HG03439 (cell line): ENCODE measurements around the gene SLC6A16.

ENCODE experiments used
- ATAC-seq: cut with Tn5 transposase; IDR thresholded peaks from one replicate; pipeline ENCODE4 v1.9.1; 2021; ENCODE audit warnings: mild to moderate bottlenecking, moderate library complexity; ENCODE audit not compliant: unreplicated experiment

Gene SLC6A16

GRCh38 chr19:49347191-49347590, 22.2 kb upstream of the SLC6A16 start:
- no peak for ATAC-seq

- ATAC-seq = no peak
These were observed 19.8 kb upstream of the SLC6A16 start for GRCh38 chr19:49344505-49345423.

GRCh38 chr19:49343123-49343522, 18.1 kb upstream of the SLC6A16 start:
- no peak for ATAC-seq

- no peak for ATAC-seq
These were observed 17.3 kb upstream of the SLC6A16 start for GRCh38 chr19:49342291-49342721.

GRCh38 chr19:49340865-49341718, 16.1 kb upstream of the SLC6A16 start:
- ATAC-seq = no peak

GRCh38 chr19:49340069-49340864, 15.3 kb upstream of the SLC6A16 start:
- peak; percentile 57 for ATAC-seq

- no peak for ATAC-seq
These were observed 14.5 kb upstream of the SLC6A16 start for GRCh38 chr19:49339301-49340068.

GRCh38 chr19:49338691-49339300, 13.8 kb upstream of the SLC6A16 start:
- no peak for ATAC-seq

- ATAC-seq = no peak
These were observed 13.2 kb upstream of the SLC6A16 start for GRCh38 chr19:49338023-49338677.

- no peak for ATAC-seq
These were observed 12.5 kb upstream of the SLC6A16 start for GRCh38 chr19:49337267-49338022.

GRCh38 chr19:49336482-49337266, 11.7 kb upstream of the SLC6A16 start:
- ATAC-seq = no peak

- ATAC-seq = no peak
These were observed 10.9 kb upstream of the SLC6A16 start for GRCh38 chr19:49335784-49336481.

- ATAC-seq = no peak
These were observed 10.2 kb upstream of the SLC6A16 start, which contains the start of gene CD37 for GRCh38 chr19:49335071-49335783. TSS of gene CD37 (plus strand) at chr19:49335406. CDS start at chr19:49335541, 135 bp downstream.

- ATAC-seq = peak; percentile 40
These were observed 8.9 kb upstream of the SLC6A16 start for GRCh38 chr19:49333811-49334288.

- ATAC-seq = peak; percentile 6
These were observed 8.4 kb upstream of the SLC6A16 start for GRCh38 chr19:49333418-49333805.
